NCI-H345 treated with DMSO at 0.1 percent for 48 hours (cell line): ENCODE measurements around the gene TCP1.
A peak's percentile ranks its signal among the peaks of the same experiment; 100 is the strongest.
"Not testable (repeated sequence)": the region's sequence is repeated elsewhere in the genome, so short reads cannot be mapped to it uniquely, and the experiment has no call there.

Experiments
- DNase-seq: peaks from one replicate; lab custom pipeline; 2025; ENCODE audit not compliant: unreplicated experiment; lab: John Stamatoyannopoulos, UW

Gene TCP1

DNA sequence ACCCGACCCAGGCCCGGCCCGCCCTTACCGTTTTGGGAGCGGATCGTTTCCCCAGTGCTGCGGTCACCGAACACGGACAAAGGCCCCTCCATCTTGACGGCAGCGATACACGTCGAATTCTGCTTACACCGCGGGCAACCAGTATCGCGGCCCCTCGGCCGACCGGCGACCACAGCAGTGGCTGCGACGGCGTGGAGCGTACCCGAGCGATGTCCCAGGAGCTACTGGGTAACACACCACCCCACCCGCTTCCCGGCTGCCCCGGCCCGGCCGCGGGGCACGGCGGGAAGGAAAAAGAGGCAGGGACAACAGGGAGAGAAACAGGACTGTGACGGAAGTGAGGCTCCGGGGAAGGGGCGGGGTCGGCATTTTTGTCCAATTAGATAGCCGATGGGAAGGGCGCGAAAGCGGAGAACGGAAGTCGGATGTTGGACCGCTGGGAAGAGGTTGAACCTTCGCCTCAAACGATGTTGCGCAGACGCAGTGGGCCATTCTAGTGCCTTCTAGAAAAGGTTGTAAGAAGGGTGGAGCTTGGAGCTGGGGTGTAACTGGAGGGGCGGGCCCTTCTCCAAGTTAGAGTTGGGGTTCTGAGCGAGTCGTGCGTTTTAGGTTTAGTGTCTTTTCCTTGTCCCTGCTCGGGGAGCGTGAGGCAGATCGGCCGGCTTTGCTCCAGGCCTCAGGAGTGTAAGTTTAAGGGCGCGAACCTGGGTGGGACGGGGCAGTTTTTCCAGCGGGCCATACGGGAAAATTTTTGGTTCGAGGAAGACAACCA is at the start of gene TCP1:
Gene TCP1 (minus strand): TSS at position 226 of the 772 bp plus-strand sequence. CDS start 134 bp downstream, at position 92.
- peak; percentile 96 for DNase-seq

DNA sequence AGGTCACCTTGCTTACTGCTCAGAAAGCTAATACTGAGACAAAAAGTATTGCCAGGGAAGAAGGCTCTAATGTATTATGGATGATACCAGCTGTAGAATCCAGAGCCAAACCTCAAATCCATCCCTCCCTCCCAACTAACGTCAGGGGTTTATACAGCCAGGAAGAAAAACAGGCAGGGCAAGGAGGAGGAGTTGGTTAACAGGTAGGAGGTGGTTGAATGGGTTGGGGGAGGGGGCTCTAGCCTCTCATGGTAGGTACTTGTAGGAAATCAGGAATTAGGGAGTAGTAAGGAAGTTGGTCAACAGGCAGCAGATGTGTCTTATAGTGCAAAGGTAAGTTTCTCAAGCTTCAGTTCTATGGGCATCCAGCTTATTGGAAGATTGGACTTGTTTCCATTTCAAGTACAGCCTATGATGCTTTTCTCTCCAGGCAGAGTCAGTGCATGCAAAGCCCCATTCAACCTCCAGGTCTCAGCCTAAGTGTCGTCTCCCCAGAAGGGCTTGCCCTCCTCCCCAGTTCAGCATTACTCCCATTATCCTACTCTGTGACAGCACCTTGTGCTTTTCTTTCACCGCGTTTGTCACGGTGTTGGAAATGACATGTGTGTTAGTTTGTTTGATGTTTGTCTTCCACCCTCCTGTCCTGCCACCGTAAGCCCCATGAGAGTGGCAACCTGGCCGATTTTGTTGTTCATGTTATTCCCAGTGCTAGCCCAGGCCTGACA is 48.8 kb upstream of the TCP1 start:
- DNase-seq: no peak

- no peak for DNase-seq
These were observed 48.1 kb upstream of the TCP1 start for GRCh38 chr6:159837511-159837910.

GRCh38 chr6:159836718-159837490 is 47.5 kb upstream of the TCP1 start:
- no peak for DNase-seq

GRCh38 chr6:159833997-159834603 is 44.7 kb upstream of the TCP1 start:
- DNase-seq: no peak

DNA sequence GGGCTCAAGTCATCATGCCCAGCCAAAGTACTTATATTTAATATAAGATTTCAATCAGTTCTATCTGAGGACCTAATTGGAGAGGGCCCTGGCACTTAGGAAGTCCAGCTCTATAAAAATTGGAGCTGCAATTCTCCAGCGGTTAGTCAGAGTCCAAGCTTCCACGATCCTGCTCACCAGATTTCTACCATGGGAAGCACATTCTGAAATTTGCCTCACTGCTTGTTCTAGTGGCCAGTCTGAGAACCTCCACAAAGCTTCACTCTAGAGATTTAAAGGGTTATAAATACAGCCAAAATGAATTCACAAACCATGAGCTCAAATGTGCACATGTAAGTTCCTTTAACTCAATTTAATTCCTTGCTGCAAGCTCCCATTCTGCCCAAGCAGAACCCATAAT is 44.2 kb upstream of the TCP1 start:
- no peak for DNase-seq

- DNase-seq: no peak
These were observed 43.5 kb upstream of the TCP1 start for GRCh38 chr6:159832946-159833345.

DNA sequence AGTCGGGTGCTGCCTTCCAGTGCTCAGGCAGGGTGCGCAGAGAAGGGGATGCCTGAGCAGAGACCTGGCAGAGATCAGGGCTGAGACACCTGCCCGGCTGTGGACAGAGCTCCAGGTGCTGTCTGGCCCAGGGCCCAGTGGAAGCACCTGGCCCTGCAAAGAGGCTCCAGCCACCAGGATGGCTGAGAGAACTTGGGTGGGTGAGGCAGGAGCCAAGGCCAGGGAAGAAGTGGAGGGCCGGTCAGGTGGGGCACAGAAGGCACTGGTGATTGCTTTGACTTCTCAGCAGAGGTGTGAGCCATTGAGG is 41.9 kb upstream of the TCP1 start:
- no peak for DNase-seq

GRCh38 chr6:159830501-159831372 is 41.3 kb upstream of the TCP1 start:
- DNase-seq: no peak

- DNase-seq: no peak
These were observed 40.1 kb upstream of the TCP1 start for GRCh38 chr6:159829526-159829925.

DNA sequence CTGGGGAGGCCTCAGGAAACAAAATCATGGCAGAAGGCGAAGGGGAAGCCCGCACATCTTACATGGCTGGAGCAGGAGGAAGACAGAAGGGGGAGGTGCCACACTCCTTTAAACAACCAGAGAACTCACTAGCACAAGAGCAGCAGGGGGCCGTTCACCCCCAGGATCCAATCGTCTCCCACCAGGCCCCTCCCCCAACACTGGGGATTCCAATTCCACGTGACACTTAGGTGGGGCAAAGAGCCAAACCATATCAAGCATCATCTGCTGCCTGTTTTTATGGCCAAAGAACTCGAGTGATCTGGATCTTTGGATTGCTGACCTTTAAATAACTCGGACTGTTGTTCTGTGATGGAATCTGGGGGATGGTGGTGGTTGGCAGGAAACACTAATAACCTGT is 38.7 kb upstream of the TCP1 start:
- DNase-seq: no peak

DNA sequence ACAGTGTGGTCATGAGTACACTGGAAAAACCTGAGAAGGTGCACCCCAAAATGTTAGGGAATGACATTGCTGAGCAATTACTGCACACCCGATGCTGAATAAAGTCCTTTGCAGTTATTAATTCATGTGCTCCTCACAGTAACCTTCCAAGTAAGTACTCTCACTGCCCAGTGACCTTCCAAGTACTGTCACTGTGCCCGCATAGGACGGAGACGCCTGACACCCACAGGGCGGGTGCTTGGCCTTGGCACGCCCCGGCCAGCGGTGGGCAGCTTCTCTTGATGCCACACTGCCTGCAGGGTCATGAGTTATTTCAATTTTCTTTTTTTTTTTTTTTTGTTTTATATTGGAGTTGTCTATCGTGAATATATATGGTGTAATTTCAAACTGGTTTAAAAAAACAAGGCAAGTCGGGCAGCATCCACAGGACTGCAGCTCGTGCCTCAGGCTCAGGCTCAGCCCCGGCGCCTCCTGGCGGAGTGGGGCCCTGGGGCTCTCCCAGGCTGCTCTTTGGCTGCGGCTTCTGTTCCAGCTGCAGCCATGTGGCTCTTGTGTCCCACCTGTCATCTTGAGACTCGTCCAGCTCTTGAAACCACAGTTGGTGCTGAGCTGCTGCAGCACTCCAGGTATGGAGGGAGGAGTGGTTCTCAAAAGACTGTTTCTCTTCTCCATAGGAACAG is 37.7 kb upstream of the TCP1 start:
- no peak for DNase-seq

DNA sequence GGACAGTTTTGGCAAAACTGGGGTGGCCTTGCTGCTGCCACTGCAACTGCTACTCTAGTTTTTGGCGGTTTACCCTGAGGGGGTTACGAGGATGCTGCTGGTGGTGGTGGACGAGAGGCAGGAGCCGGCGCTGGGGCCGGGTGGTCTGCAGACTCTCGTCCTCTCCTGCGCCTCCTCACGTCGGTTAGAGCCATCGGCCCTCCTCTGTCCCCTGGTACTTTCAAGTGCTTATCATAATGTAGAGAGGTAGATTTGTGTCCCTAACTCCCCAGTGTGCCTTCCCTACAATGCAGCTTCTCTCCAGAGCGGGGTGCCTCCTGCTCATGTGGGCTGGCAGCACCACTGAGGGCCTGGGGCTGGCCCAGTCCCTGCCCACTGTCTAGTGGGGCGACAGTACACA is 36.6 kb upstream of the TCP1 start:
- no peak for DNase-seq

- not testable (repeated sequence) for DNase-seq
These were observed 35.3 kb upstream of the TCP1 start for GRCh38 chr6:159824690-159825089.

- no peak for DNase-seq
These were observed 34.6 kb upstream of the TCP1 start for GRCh38 chr6:159823953-159824352.

DNA sequence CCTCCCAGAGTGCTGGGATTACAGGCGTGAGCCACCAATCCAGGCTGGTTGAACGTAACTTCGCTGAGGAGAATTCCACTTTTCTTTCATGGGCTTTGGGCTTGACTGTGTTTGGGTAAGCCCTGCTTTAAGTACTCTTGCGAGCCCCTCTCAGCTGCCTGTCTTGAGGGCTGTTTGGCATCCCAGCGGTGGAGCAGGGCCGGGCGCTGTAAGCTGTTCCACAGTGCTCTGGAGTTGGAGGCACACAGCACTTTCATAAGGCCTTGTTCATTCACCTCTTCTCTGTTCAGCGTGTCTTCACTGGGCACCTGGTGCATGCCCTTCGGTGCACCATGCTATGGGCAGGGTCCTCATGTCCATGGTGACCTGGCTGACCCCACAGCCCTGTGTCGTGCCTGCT is 32.3 kb upstream of the TCP1 start:
- DNase-seq: no peak

DNA sequence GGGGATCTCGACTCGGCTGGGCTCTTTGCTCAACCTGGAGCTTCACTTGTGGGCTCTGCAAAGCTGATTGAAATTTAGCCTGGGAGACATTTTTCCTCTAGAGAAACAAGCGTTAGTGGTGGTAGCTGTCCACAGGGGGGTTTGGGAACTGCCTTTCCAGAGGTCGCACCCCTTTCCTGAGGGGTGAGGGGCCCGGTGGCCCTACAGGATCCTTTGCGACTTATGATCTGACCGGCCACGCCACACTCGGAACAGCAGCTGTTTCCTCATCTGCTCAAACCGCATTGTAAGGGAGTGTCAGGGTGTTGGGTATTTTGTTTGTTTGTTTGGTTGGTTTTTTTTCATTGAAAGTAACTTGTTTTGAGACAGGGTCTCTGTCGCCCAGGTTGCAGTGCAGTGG is 31.7 kb upstream of the TCP1 start:
- no peak for DNase-seq

DNA sequence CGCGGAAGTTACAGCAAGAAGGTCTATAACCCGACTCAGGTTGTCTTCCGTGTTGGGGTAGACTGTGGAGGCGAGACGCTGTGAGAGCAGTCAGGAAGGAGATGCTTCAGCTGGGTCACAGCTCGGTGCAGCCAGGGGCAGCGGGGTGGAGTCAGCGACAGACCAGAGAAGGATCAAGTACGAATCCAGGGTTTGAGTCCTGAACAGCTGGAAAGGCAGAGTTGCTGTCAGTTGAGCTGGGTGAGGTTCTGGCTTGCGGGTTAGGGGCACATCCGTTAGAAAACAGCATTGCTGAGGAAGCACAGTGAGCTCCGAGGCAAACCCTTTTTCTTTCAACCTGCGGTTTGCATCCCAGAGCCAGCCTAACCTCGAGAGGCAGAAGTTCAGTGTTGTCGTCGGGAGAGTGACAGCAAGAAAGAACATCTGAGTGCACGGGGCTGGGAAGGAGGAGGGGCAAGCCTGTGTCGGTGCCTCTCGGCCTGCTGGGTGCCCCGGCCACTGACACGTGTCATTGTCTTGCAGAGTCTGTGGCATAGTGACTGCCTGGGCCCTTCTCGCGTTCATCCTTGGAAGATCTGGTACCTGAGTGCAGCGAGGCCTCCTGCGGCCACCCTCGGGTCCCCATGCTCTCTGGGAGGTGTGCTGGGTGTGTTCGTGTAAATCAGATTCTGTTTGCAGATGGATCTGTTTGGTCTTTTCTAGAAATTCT is 30.7 kb upstream of the TCP1 start:
- no peak for DNase-seq

- DNase-seq: no peak
These were observed 29.7 kb upstream of the TCP1 start for GRCh38 chr6:159819098-159819497.
